Mesenchymal stem cell (in vitro differentiated cells and primary cell): ENCODE results near the gene ATG101.
A peak's percentile ranks its signal among the peaks of the same experiment; 100 is the strongest.

Experiments used
- DNase-seq: peaks from one replicate; pipeline ENCODE4 v3.0.0-alpha.2; 2013
- H2AFZ ChIP-seq: one replicate; pipeline ENCODE4 v1.6.1; 2013; ENCODE audit warnings: low read depth, mild to moderate bottlenecking, control low read depth, inconsistent platforms, low read length, moderate library complexity
- H2AK5ac ChIP-seq: 2 replicates; pipeline ENCODE4 v1.6.1; 2013; ENCODE audit warnings: low read length, moderate library complexity, mild to moderate bottlenecking, inconsistent platforms; ENCODE audit not compliant: severe bottlenecking
- H2BK120ac ChIP-seq: one replicate; pipeline ENCODE4 v1.6.1; 2013; ENCODE audit warnings: low read depth, mild to moderate bottlenecking, inconsistent platforms, low read length, moderate library complexity
- H2BK12ac ChIP-seq, 2 experiments: one replicate each; pipeline ENCODE4 v1.6.1; 2013; ENCODE audit warnings: inconsistent platforms in 2 of 2, low read length in 2 of 2, mild to moderate bottlenecking in 2 of 2, moderate library complexity in 2 of 2, control low read depth in 1 of 2
- H2BK15ac ChIP-seq: one replicate; pipeline ENCODE4 v1.6.1; 2013; ENCODE audit warnings: mild to moderate bottlenecking, low read depth, inconsistent platforms; ENCODE audit not compliant: poor library complexity, severe bottlenecking
- H2BK5ac ChIP-seq: 2 replicates; pipeline ENCODE4 v1.6.1; 2013; ENCODE audit warnings: low read depth, mild to moderate bottlenecking, low read length, control low read depth, inconsistent platforms; ENCODE audit not compliant: poor library complexity, severe bottlenecking
- H3K14ac ChIP-seq, 2 experiments: one replicate each; pipeline ENCODE4 v1.6.1; 2013; ENCODE audit warnings: inconsistent platforms in 2 of 2, low read length in 2 of 2, control low read depth in 1 of 2, mild to moderate bottlenecking in 1 of 2, moderate library complexity in 1 of 2
- H3K18ac ChIP-seq, 2 experiments: one replicate each; pipeline ENCODE4 v1.6.1; 2013; ENCODE audit warnings: inconsistent platforms in 2 of 2, low read length in 2 of 2, control low read depth in 1 of 2, low read depth in 1 of 2, mild to moderate bottlenecking in 1 of 2
- H3K23ac ChIP-seq, 2 experiments: one replicate each; pipeline ENCODE4 v1.6.1; 2013; ENCODE audit warnings: inconsistent platforms in 2 of 2, low read length in 2 of 2, mild to moderate bottlenecking in 2 of 2, moderate library complexity in 2 of 2, control low read depth in 1 of 2
- H3K27ac ChIP-seq: 2 replicates; pipeline ENCODE4 v1.5.1; 2013; ENCODE audit warnings: mild to moderate bottlenecking, moderate library complexity, low read length, control low read depth, inconsistent platforms; ENCODE audit not compliant: poor library complexity, severe bottlenecking
- H3K27me3 ChIP-seq, 2 experiments: 2 replicates each; pipeline versions ENCODE4 v1.6.1 to v1.7.0; 2013; ENCODE audit warnings: low read length in 2 of 2, mild to moderate bottlenecking in 2 of 2, moderate library complexity in 2 of 2, control low read depth in 1 of 2, inconsistent platforms in 1 of 2; ENCODE audit not compliant: control insufficient read depth in 1 of 2, insufficient read depth in 1 of 2
- H3K36me3 ChIP-seq, 2 experiments: 2 replicates each; pipeline versions ENCODE4 v1.6.1 to v1.7.0; 2013; ENCODE audit warnings: low read length in 2 of 2, control low read depth in 1 of 2, inconsistent platforms in 1 of 2, low read depth in 1 of 2, mild to moderate bottlenecking in 1 of 2; ENCODE audit not compliant: insufficient read depth in 2 of 2, control insufficient read depth in 1 of 2
- H3K4ac ChIP-seq, 2 experiments: one replicate each; pipeline ENCODE4 v1.6.1; 2013; ENCODE audit warnings: inconsistent platforms in 2 of 2, low read length in 2 of 2, mild to moderate bottlenecking in 2 of 2, moderate library complexity in 2 of 2, control low read depth in 1 of 2, low read depth in 1 of 2
- H3K4me1 ChIP-seq: 2 replicates; pipeline ENCODE4 v1.6.1; 2013; ENCODE audit warnings: low read depth, low read length, control low read depth; ENCODE audit not compliant: control insufficient read depth, insufficient read depth
- H3K4me2 ChIP-seq: 2 replicates; pipeline ENCODE4 v1.6.1; 2013; ENCODE audit warnings: low read length, mild to moderate bottlenecking, inconsistent platforms; ENCODE audit not compliant: poor library complexity, severe bottlenecking
- H3K4me3 ChIP-seq, 2 experiments: 2 replicates each; pipeline versions ENCODE4 v1.5.1 to v1.7.0; 2013; ENCODE audit warnings: low read length in 2 of 2, mild to moderate bottlenecking in 2 of 2, control low read depth in 1 of 2, low read depth in 1 of 2; ENCODE audit not compliant: insufficient read depth in 1 of 2
- H3K79me1 ChIP-seq: replicated peaks from 2 replicates; pipeline ENCODE4 v1.6.1; 2013; ENCODE audit warnings: mild to moderate bottlenecking, control low read depth, low read length, inconsistent platforms; ENCODE audit not compliant: poor library complexity, severe bottlenecking
- H3K9ac ChIP-seq: 2 replicates; pipeline ENCODE4 v1.7.0; 2013; ENCODE audit warnings: mild to moderate bottlenecking, low read length, moderate library complexity
- H3K9me3 ChIP-seq: 2 replicates; pipeline ENCODE4 v1.7.0; 2013; ENCODE audit warnings: mild to moderate bottlenecking, low read length; ENCODE audit not compliant: control insufficient read depth
- H4K8ac ChIP-seq: one replicate; pipeline ENCODE4 v1.6.1; 2013; ENCODE audit warnings: inconsistent platforms, mild to moderate bottlenecking, low read length, moderate library complexity
- H4K91ac ChIP-seq: one replicate; pipeline ENCODE4 v1.6.1; 2013; ENCODE audit warnings: mild to moderate bottlenecking, low read length, inconsistent platforms
- WGBS: methylation state at CpG from one replicate; pipeline ENCODE4 v1.1.7; 2013; ENCODE audit warnings: mixed read lengths; 5-methylcytosine and 5-hydroxymethylcytosine counted together

Gene ATG101

DNA sequence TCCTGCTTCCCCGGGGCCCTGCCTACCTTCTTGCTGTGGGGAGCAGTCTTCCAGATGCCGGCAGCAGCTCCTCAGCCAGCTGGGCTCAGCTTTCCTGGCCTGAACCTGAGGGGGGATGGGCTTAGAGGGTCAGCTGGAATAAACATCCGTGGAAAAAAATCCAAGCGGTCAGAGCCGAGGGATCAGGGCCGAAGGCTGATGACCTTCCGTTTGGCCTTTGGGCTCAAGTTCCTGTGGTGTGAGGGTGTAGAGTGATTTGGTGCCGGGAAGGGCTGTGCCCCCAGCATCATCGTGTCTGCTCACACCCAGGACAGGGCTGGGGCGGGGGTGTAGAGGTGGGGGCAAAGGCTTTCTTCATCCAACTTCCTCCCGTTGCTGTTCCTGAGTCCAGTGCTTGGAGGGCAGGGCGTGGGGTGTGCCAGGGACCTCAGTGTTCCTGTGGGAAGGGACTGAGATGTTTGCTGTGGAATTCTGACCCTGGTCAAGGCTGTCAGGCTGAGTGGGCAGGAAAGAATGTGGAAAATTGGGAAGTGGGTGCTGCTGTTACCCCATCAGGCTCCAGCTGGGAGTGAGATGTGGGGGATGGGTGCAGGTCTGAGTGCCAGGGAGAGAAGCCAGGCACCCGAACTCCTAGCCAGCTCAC is 12.4 kb downstream of the ATG101 start:
- Histone ChIP-seq H2BK5ac (no peak overlapping the region), H3K23ac (no peak overlapping the region), H3K14ac (peak overlapping the region in 1 of 2 experiments; percentile 38), H3K4me2 (no peak overlapping the region), H3K4me3 (no peak overlapping the region), H2AK5ac (no peak overlapping the region), H2AFZ (no peak overlapping the region), H3K18ac (peak overlapping the region; percentile 63 to 67), H3K36me3 (peaks cover 20 to 33% of the 10 kb centered on the region in 2 experiments), H3K27me3 (peaks cover 0 to 24% of the 10 kb centered on the region in 2 experiments), H2BK15ac (no peak overlapping the region), H3K27ac (no peak overlapping the region), H3K4me1 (peaks cover 22% of the 10 kb centered on the region), H4K8ac (peak overlapping the region; percentile 50), H3K4ac (peak overlapping the region; percentile 42 to 52), H4K91ac (peak overlapping the region; percentile 90), H3K9me3 (no peaks in the 10 kb centered on the region), H3K9ac (peak overlapping the region; percentile 55), H2BK120ac (no peak overlapping the region), H2BK12ac (peak overlapping the region; percentile 20 to 68), H3K79me1 (peaks cover 30% of the 10 kb centered on the region)
- 17% methylated on average over 12 of the region's 13 CpGs for WGBS
- DNase-seq, result peak; percentile 69

GRCh38 chr12:52082669-52082987 is 12.8 kb downstream of the ATG101 start:
- Histone ChIP-seq H2AFZ (no peak overlapping the region), H3K4me3 (no peak overlapping the region), H2BK15ac (no peak overlapping the region), H3K9ac (peak overlapping the region; percentile 55), H2BK120ac (no peak overlapping the region), H3K36me3 (peaks cover 16 to 28% of the 10 kb centered on the region in 2 experiments), H4K8ac (peak overlapping the region; percentile 16), H3K4me1 (peaks cover 22% of the 10 kb centered on the region), H3K18ac (peak overlapping the region in 1 of 2 experiments; percentile 29), H3K23ac (no peak overlapping the region), H3K4me2 (no peak overlapping the region), H3K27me3 (peaks cover 3 to 29% of the 10 kb centered on the region in 2 experiments), H3K79me1 (peaks cover 29% of the 10 kb centered on the region), H2BK12ac (peak overlapping the region; percentile 7 to 66), H3K9me3 (no peaks in the 10 kb centered on the region), H3K14ac (no peak overlapping the region), H4K91ac (peak overlapping the region; percentile 55), H3K4ac (peak overlapping the region in 1 of 2 experiments; percentile 17), H2AK5ac (no peak overlapping the region), H2BK5ac (no peak overlapping the region), H3K27ac (no peak overlapping the region)
- 74% methylated on average over 4 of the region's 4 CpGs for WGBS
- no peak for DNase-seq

GRCh38 chr12:52082988-52083637 is 13.3 kb downstream of the ATG101 start:
- H3K36me3 ChIP-seq, result peaks cover 11 to 26% of the 10 kb centered on the region in 2 experiments
- no peak overlapping the region for H2AFZ ChIP-seq
- H3K23ac ChIP-seq, result peak overlapping the region in 1 of 2 experiments; percentile 16
- peaks cover 8 to 33% of the 10 kb centered on the region in 2 experiments for H3K27me3 ChIP-seq
- peak overlapping the region; percentile 55 for H4K91ac ChIP-seq
- no peak overlapping the region for H3K18ac ChIP-seq
- H2BK15ac ChIP-seq, result no peak overlapping the region
- H3K4me3 ChIP-seq, result no peak overlapping the region
- no peak overlapping the region for H2BK5ac ChIP-seq
- H3K4me2 ChIP-seq, result no peak overlapping the region
- H2AK5ac ChIP-seq, result no peak overlapping the region
- H2BK120ac ChIP-seq, result no peak overlapping the region
- DNase-seq, result peak; percentile 68
- peaks cover 22% of the 10 kb centered on the region for H3K4me1 ChIP-seq
- WGBS, result 47% methylated on average over 11 of the region's 11 CpGs
- peak overlapping the region in 1 of 2 experiments; percentile 17 for H3K4ac ChIP-seq
- no peak overlapping the region for H3K9ac ChIP-seq
- H3K9me3 ChIP-seq, result no peaks in the 10 kb centered on the region
- no peak overlapping the region for H3K27ac ChIP-seq
- peak overlapping the region; percentile 16 for H4K8ac ChIP-seq
- no peak overlapping the region for H3K14ac ChIP-seq
- peak overlapping the region in 1 of 2 experiments; percentile 7 for H2BK12ac ChIP-seq
- H3K79me1 ChIP-seq, result peaks cover 26% of the 10 kb centered on the region

GRCh38 chr12:52083638-52083996 is 13.8 kb downstream of the ATG101 start:
- Histone ChIP-seq H2BK5ac (no peak overlapping the region), H3K23ac (no peak overlapping the region), H3K27me3 (peaks cover 13 to 38% of the 10 kb centered on the region in 2 experiments), H3K27ac (no peak overlapping the region), H3K4me2 (no peak overlapping the region), H2AK5ac (no peak overlapping the region), H2AFZ (no peak overlapping the region), H2BK12ac (no peak overlapping the region), H3K14ac (no peak overlapping the region), H3K79me1 (peaks cover 21% of the 10 kb centered on the region), H4K8ac (no peak overlapping the region), H3K36me3 (peaks cover 6 to 21% of the 10 kb centered on the region in 2 experiments), H4K91ac (no peak overlapping the region), H2BK15ac (no peak overlapping the region), H3K4ac (no peak overlapping the region), H3K9me3 (no peaks in the 10 kb centered on the region), H3K9ac (no peak overlapping the region), H3K4me3 (no peak overlapping the region), H3K18ac (no peak overlapping the region), H2BK120ac (no peak overlapping the region), H3K4me1 (peaks cover 22% of the 10 kb centered on the region)
- WGBS, result no CpG with 5 or more reads among the region's 2 CpGs
- no peak for DNase-seq
